NB4 (cell line): ENCODE results near the gene MSRB1.

Experiments used
- CTCF ChIP-seq: IDR thresholded peaks from one replicate; pipeline ENCODE4 v1.5.1; 2012; ENCODE audit warnings: low read depth, low read length
- MAX ChIP-seq: IDR thresholded peaks from 2 replicates; pipeline ENCODE4 v1.6.1; 2011; ENCODE audit warnings: low read depth, low read length
- POLR2A ChIP-seq: IDR thresholded peaks from 2 replicates; pipeline ENCODE4 v1.6.1; 2011; ENCODE audit warnings: mild to moderate bottlenecking; ENCODE audit not compliant: insufficient read length; ENCODE audit errors: extremely low read depth

- TF ChIP-seq POLR2A (no peak), CTCF (no peak), MAX (no peak)
Observed at GRCh38 chr16:1903845-1904840, 38.9 kb downstream of the MSRB1 start.
